WTC11 (cell line): Measurements from ENCODE around the gene CCDC85A.

Experiments used
- ATF2 ChIP-seq: sonication (generic); formaldehyde crosslinking; IDR thresholded peaks from 2 replicates; pipeline ENCODE4 v1.8.1; 2022; ENCODE audit warnings: low read depth, missing genetic modification reagents, borderline replicate concordance
- ATF3 ChIP-seq: sonication (generic); formaldehyde crosslinking; conservative IDR thresholded peaks from 2 replicates; pipeline ENCODE4 v1.8.1; 2022; ENCODE audit warnings: mild to moderate bottlenecking, missing genetic modification reagents
- ATF6 ChIP-seq: sonication (generic); formaldehyde crosslinking; IDR thresholded peaks from 2 replicates; pipeline ENCODE4 v1.8.1; 2023; ENCODE audit warnings: mild to moderate bottlenecking, missing genetic modification reagents
- CBFB ChIP-seq: sonication (generic); formaldehyde crosslinking; IDR thresholded peaks from 2 replicates; pipeline ENCODE4 v1.8.1; 2022; ENCODE audit warnings: mild to moderate bottlenecking, low read depth, missing genetic modification reagents
- E2F4 ChIP-seq: sonication (generic); formaldehyde crosslinking; IDR thresholded peaks from 2 replicates; pipeline ENCODE4 v1.8.1; 2022; ENCODE audit warnings: low read depth, mild to moderate bottlenecking, moderate library complexity, missing genetic modification reagents, borderline replicate concordance
- ESRRA ChIP-seq: sonication (generic); formaldehyde crosslinking; IDR thresholded peaks from 2 replicates; pipeline ENCODE4 v1.8.1; 2022; ENCODE audit warnings: mild to moderate bottlenecking, missing genetic modification reagents, borderline replicate concordance
- MAX ChIP-seq: sonication (generic); formaldehyde crosslinking; IDR thresholded peaks from 2 replicates; pipeline ENCODE4 v1.8.0; 2022; ENCODE audit warnings: mild to moderate bottlenecking, missing genetic modification reagents
- TEAD4 ChIP-seq: sonication (generic); formaldehyde crosslinking; IDR thresholded peaks from 2 replicates; pipeline ENCODE4 v1.8.0; 2022; ENCODE audit warnings: mild to moderate bottlenecking, missing genetic modification reagents
- ZNF423 ChIP-seq: fragments of 250-450 bp; sonication (Bioruptor Pico); IDR thresholded peaks from 2 replicates; pipeline ENCODE4 v2.1.2; 2022; ENCODE audit warnings: mild to moderate bottlenecking, moderate library complexity
- TF ChIP-seq, protein P1 (sequence below): fragments of 200-600 bp; IDR thresholded peaks from 2 replicates; pipeline ENCODE4 v1.8.0; 2022; ENCODE audit warnings: antibody characterized with exemption
- TF ChIP-seq, protein P2 (sequence below): sonication (generic); formaldehyde crosslinking; conservative IDR thresholded peaks from 2 replicates; pipeline ENCODE4 v1.8.1; 2023; ENCODE audit warnings: mild to moderate bottlenecking, low read depth, missing genetic modification reagents, moderate library complexity
- TF ChIP-seq, protein P3 (sequence below): sonication (generic); formaldehyde crosslinking; IDR thresholded peaks from 2 replicates; pipeline ENCODE4 v1.8.1; 2023; ENCODE audit warnings: mild to moderate bottlenecking, missing genetic modification reagents, moderate library complexity
- TF ChIP-seq, protein P4 (sequence below): fragments of 250-450 bp; sonication (Bioruptor Pico); IDR thresholded peaks from 2 replicates; pipeline ENCODE4 v1.9.0; 2021; ENCODE audit warnings: mild to moderate bottlenecking

DNA sequence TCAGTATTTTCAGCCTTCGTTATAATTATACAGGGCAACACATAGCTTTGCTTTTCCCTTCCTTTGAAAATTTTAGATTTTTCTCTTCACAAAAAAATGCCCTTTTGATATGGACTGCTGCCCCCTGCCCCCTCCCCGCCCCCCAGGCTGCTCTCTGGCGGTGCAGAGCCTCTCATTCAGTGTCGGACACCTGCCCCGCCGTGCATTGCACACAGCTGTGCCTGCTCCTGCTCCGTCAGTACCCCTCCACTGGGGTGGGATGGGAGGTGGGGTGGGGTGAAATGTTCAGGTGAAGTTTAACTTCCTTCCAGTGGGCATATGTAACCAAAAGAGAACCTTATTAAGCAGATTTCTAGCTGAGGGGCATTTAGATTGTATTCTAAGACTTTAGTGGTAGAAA lies 148.0 kb downstream of the CCDC85A start:
- TF ChIP-seq, protein P1, sequence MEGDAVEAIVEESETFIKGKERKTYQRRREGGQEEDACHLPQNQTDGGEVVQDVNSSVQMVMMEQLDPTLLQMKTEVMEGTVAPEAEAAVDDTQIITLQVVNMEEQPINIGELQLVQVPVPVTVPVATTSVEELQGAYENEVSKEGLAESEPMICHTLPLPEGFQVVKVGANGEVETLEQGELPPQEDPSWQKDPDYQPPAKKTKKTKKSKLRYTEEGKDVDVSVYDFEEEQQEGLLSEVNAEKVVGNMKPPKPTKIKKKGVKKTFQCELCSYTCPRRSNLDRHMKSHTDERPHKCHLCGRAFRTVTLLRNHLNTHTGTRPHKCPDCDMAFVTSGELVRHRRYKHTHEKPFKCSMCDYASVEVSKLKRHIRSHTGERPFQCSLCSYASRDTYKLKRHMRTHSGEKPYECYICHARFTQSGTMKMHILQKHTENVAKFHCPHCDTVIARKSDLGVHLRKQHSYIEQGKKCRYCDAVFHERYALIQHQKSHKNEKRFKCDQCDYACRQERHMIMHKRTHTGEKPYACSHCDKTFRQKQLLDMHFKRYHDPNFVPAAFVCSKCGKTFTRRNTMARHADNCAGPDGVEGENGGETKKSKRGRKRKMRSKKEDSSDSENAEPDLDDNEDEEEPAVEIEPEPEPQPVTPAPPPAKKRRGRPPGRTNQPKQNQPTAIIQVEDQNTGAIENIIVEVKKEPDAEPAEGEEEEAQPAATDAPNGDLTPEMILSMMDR: no peak
- TF ChIP-seq ATF3 (CRISPR knock-in tag): no peak
- no peak for TF ChIP-seq CBFB (CRISPR knock-in tag)
- no peak for TF ChIP-seq E2F4 (CRISPR knock-in tag)
- no peak for TF ChIP-seq ESRRA
- TF ChIP-seq MAX: no peak
- no peak for TF ChIP-seq ATF6 (CRISPR knock-in tag)
- TF ChIP-seq, protein P2, sequence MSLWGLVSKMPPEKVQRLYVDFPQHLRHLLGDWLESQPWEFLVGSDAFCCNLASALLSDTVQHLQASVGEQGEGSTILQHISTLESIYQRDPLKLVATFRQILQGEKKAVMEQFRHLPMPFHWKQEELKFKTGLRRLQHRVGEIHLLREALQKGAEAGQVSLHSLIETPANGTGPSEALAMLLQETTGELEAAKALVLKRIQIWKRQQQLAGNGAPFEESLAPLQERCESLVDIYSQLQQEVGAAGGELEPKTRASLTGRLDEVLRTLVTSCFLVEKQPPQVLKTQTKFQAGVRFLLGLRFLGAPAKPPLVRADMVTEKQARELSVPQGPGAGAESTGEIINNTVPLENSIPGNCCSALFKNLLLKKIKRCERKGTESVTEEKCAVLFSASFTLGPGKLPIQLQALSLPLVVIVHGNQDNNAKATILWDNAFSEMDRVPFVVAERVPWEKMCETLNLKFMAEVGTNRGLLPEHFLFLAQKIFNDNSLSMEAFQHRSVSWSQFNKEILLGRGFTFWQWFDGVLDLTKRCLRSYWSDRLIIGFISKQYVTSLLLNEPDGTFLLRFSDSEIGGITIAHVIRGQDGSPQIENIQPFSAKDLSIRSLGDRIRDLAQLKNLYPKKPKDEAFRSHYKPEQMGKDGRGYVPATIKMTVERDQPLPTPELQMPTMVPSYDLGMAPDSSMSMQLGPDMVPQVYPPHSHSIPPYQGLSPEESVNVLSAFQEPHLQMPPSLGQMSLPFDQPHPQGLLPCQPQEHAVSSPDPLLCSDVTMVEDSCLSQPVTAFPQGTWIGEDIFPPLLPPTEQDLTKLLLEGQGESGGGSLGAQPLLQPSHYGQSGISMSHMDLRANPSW (CRISPR knock-in tag): no peak
- no peak for TF ChIP-seq ATF2 (CRISPR knock-in tag)
- TF ChIP-seq TEAD4 (CRISPR knock-in tag): no peak
- TF ChIP-seq, protein P3, sequence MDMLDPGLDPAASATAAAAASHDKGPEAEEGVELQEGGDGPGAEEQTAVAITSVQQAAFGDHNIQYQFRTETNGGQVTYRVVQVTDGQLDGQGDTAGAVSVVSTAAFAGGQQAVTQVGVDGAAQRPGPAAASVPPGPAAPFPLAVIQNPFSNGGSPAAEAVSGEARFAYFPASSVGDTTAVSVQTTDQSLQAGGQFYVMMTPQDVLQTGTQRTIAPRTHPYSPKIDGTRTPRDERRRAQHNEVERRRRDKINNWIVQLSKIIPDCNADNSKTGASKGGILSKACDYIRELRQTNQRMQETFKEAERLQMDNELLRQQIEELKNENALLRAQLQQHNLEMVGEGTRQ (CRISPR knock-in tag): no peak
- no peak for TF ChIP-seq ZNF423 (CRISPR knock-in tag)
- TF ChIP-seq, protein P4, sequence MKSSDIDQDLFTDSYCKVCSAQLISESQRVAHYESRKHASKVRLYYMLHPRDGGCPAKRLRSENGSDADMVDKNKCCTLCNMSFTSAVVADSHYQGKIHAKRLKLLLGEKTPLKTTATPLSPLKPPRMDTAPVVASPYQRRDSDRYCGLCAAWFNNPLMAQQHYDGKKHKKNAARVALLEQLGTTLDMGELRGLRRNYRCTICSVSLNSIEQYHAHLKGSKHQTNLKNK (CRISPR knock-in tag): no peak
